HepG2 (cell line): ENCODE results near the gene H6PD. TPM values are rescaled to one million over a fixed set of nuclear protein-coding genes. Genes with fewer than 3 reads are reported as not detected.
A peak's percentile ranks its signal among the peaks of the same experiment; 100 is the strongest.

Experiments used
- CC2D1A ChIP-seq: sonication (generic); formaldehyde crosslinking; IDR thresholded peaks from 2 replicates; pipeline ENCODE4 v1.8.1; 2023; ENCODE audit warnings: mild to moderate bottlenecking, missing genetic modification reagents
- CENPT ChIP-seq: sonication (generic); formaldehyde crosslinking; IDR thresholded peaks from 2 replicates; pipeline ENCODE4 v1.8.0; 2022; ENCODE audit warnings: low read depth, mild to moderate bottlenecking, moderate library complexity, missing genetic modification reagents
- EZH2 ChIP-seq: conservative IDR thresholded peaks from 2 replicates; pipeline ENCODE4 v1.6.1; 2012; ENCODE audit warnings: mild to moderate bottlenecking, low read depth, low read length, moderate library complexity
- HMGA1 ChIP-seq: sonication (generic); formaldehyde crosslinking; conservative IDR thresholded peaks from 2 replicates; pipeline ENCODE4 v1.4.0; 2020; ENCODE audit warnings: missing genetic modification reagents
- MAF1 ChIP-seq: sonication (generic); formaldehyde crosslinking; IDR thresholded peaks from 2 replicates; pipeline ENCODE4 v1.5.0; 2020; ENCODE audit warnings: missing genetic modification reagents, borderline replicate concordance
- MAFK ChIP-seq, 2 experiments: IDR thresholded peaks in 1 of 2; conservative IDR thresholded peaks in 1 of 2; 2 replicates each; pipeline ENCODE4 v1.6.1; 2011; ENCODE audit warnings: improper control_type of control experiment in 2 of 2, low read length in 2 of 2
- MEIS2 ChIP-seq: sonication (generic); formaldehyde crosslinking; IDR thresholded peaks from 2 replicates; pipeline ENCODE4 v1.9.0; 2021; ENCODE audit warnings: mild to moderate bottlenecking, missing genetic modification reagents
- NFATC3 ChIP-seq: sonication (generic); formaldehyde crosslinking; IDR thresholded peaks from 2 replicates; pipeline ENCODE4 v1.5.1; 2020; ENCODE audit warnings: mild to moderate bottlenecking, missing genetic modification reagents
- PRPF4 ChIP-seq: fragments of 200-400 bp; formaldehyde crosslinking; IDR thresholded peaks from 2 replicates; pipeline ENCODE4 v1.6.1; 2016; ENCODE audit warnings: low read length, low read depth; ENCODE audit not compliant: poor library complexity, severe bottlenecking
- SOX5 ChIP-seq: IDR thresholded peaks from 2 replicates; pipeline ENCODE4 v1.6.1; 2016; ENCODE audit warnings: borderline replicate concordance
- SRSF1 ChIP-seq: fragments of 200-400 bp; formaldehyde crosslinking; optimal IDR thresholded peaks from 2 replicates; pipeline ENCODE3; 2017; ENCODE audit warnings: mild to moderate bottlenecking, low read depth, low read length, moderate library complexity
- SRSF4 ChIP-seq: fragments of 200-400 bp; formaldehyde crosslinking; IDR thresholded peaks from one replicate; pipeline ENCODE4 v1.6.1; 2018; ENCODE audit warnings: mild to moderate bottlenecking, low read depth, low read length, moderate library complexity; ENCODE audit not compliant: poor library complexity, severe bottlenecking
- ZNF501 ChIP-seq: sonication (generic); formaldehyde crosslinking; IDR thresholded peaks from 2 replicates; pipeline ENCODE4 v1.5.1; 2020; ENCODE audit warnings: mild to moderate bottlenecking, moderate library complexity, missing genetic modification reagents
- ZNF724P ChIP-seq: sonication (generic); formaldehyde crosslinking; IDR thresholded peaks from 2 replicates; pipeline ENCODE4 v1.8.0; 2022; ENCODE audit warnings: missing genetic modification reagents, borderline replicate concordance
- ZNF788 ChIP-seq: sonication (generic); formaldehyde crosslinking; IDR thresholded peaks from 2 replicates; pipeline ENCODE4 v1.5.0; 2020; ENCODE audit warnings: mild to moderate bottlenecking, missing genetic modification reagents, borderline replicate concordance
- ZNF841 ChIP-seq: sonication (generic); formaldehyde crosslinking; IDR thresholded peaks from 2 replicates; pipeline ENCODE4 v1.8.1; 2023; ENCODE audit warnings: missing genetic modification reagents, borderline replicate concordance
- polyA plus RNA-seq, 8 experiments: library from polyadenylated mRNA; depleted of rRNA in 3 of 8; stranded (reverse) in 7 of 8; unstranded in 1 of 8; fragments of >200 nt; fragmentation: Illumina TruSeq in 4 of 8; extraction: Trizol in 4 of 8; gene quantifications; 2 replicates each; pipeline versions ENCODE4 v1.2.1 to v1.2.3, GENCODE V29; 2011 to 2016; ENCODE audit warnings: low read depth in 4 of 8, missing spikeins in 1 of 8, mixed read lengths in 1 of 8; ENCODE audit not compliant: insufficient read depth in 1 of 8
- total RNA-seq, 5 experiments: library from RNA; depleted of rRNA; stranded (reverse); fragments of >200 nt; fragmentation: Illumina TruSeq; extraction: Trizol; gene quantifications; 2 replicates each; pipeline ENCODE4 v1.2.3, GENCODE V29; 2016; ENCODE audit warnings: low read depth in 1 of 5
- TF ChIP-seq, protein P1 (sequence below): sonication (generic); formaldehyde crosslinking; IDR thresholded peaks from 2 replicates; pipeline ENCODE4 v1.4.0; 2020; ENCODE audit warnings: low read depth, mild to moderate bottlenecking, missing genetic modification reagents
- TF ChIP-seq, protein P2 (sequence below): sonication (generic); formaldehyde crosslinking; conservative IDR thresholded peaks from 2 replicates; pipeline ENCODE4 v1.5.0; 2020; ENCODE audit warnings: missing genetic modification reagents
- TF ChIP-seq, protein P3 (sequence below): sonication (generic); formaldehyde crosslinking; IDR thresholded peaks from 2 replicates; pipeline ENCODE4 v1.4.0; 2020; ENCODE audit warnings: missing genetic modification reagents
- TF ChIP-seq, protein P4 (sequence below): sonication (generic); formaldehyde crosslinking; IDR thresholded peaks from 2 replicates; pipeline ENCODE4 v1.5.0; 2020; ENCODE audit warnings: missing genetic modification reagents
- TF ChIP-seq, protein P5 (sequence below): sonication (generic); formaldehyde crosslinking; IDR thresholded peaks from 2 replicates; pipeline ENCODE4 v1.5.0; 2020; ENCODE audit warnings: missing genetic modification reagents

The H6PD gene
- total and polyA plus RNA-seq, 2 of the 13 experiments (the other 11 are each of a cell fraction or from before 2014, with no cell fraction given): 9.3 to 14.1 TPM

DNA sequence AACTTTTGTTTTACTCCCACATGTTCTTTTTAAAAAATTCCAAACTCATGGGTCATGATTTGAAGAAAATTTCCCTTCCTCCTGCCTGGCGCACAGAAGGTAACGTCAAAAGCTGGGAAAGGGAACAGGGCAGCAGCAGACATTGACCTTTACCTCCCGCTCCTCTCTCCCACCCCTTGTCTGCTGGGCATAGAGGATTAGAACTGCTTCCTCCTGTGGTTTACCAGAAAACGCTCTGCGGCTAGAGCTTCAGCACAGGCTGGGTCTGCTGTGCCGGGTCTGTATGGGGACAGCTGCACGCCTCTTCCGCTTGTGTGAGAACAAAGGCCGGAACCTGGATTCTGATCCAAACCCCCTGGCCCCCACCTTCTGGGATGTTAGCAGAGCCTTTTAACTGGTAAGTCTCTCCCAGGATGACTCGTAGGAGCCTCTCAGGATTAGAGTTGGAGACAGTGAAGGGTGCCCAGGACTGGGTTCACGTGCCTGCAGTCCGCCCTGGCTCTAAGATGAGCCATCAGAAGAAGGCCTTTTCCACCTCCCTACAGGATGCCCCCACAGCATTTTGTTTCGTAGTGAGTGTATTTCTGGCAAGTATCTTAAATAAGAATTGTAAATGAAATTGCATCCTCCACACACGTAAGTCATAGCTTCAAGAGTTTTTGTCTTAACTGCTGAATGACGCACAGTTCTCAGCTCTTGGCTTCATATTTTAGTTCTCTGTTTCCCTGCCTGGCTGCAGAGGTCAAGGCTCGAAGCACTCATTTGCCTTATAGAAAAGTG, 5.2 kb downstream of the H6PD start (continued):
- TF ChIP-seq, protein P1, sequence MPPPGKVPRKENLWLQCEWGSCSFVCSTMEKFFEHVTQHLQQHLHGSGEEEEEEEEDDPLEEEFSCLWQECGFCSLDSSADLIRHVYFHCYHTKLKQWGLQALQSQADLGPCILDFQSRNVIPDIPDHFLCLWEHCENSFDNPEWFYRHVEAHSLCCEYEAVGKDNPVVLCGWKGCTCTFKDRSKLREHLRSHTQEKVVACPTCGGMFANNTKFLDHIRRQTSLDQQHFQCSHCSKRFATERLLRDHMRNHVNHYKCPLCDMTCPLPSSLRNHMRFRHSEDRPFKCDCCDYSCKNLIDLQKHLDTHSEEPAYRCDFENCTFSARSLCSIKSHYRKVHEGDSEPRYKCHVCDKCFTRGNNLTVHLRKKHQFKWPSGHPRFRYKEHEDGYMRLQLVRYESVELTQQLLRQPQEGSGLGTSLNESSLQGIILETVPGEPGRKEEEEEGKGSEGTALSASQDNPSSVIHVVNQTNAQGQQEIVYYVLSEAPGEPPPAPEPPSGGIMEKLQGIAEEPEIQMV (CRISPR knock-in tag): no peak
- TF ChIP-seq SOX5 (CRISPR knock-in tag) (peak; percentile 83; the same call in 1 of the 2 replicates), HMGA1 (CRISPR knock-in tag) (no peak), CENPT (CRISPR knock-in tag) (no peak), SRSF4 (no peak), NFATC3 (no peak), EZH2 (no peak), ZNF841 (CRISPR knock-in tag) (no peak), MAFK (conservative IDR thresholded peaks at IDR 0.05 in 1 of 2, IDR thresholded peaks at IDR 0.05 in 1 of 2; ENCODE audit: low read length in 2 of 2) (no peak), ZNF501 (CRISPR knock-in tag) (peak; percentile 50; the same call in 1 of the 2 replicates), CC2D1A (CRISPR knock-in tag) (no peak), ZNF788 (CRISPR knock-in tag) (peak; percentile 80; the same call in 1 of the 2 replicates), MEIS2 (CRISPR knock-in tag) (no peak), ZNF724P (CRISPR knock-in tag) (no peak), PRPF4 (no peak), MAF1 (CRISPR knock-in tag) (no peak), SRSF1 (no peak)
- TF ChIP-seq, protein P2, sequence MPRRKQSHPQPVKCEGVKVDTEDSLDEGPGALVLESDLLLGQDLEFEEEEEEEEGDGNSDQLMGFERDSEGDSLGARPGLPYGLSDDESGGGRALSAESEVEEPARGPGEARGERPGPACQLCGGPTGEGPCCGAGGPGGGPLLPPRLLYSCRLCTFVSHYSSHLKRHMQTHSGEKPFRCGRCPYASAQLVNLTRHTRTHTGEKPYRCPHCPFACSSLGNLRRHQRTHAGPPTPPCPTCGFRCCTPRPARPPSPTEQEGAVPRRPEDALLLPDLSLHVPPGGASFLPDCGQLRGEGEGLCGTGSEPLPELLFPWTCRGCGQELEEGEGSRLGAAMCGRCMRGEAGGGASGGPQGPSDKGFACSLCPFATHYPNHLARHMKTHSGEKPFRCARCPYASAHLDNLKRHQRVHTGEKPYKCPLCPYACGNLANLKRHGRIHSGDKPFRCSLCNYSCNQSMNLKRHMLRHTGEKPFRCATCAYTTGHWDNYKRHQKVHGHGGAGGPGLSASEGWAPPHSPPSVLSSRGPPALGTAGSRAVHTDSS (CRISPR knock-in tag): no peak
- TF ChIP-seq, protein P3, sequence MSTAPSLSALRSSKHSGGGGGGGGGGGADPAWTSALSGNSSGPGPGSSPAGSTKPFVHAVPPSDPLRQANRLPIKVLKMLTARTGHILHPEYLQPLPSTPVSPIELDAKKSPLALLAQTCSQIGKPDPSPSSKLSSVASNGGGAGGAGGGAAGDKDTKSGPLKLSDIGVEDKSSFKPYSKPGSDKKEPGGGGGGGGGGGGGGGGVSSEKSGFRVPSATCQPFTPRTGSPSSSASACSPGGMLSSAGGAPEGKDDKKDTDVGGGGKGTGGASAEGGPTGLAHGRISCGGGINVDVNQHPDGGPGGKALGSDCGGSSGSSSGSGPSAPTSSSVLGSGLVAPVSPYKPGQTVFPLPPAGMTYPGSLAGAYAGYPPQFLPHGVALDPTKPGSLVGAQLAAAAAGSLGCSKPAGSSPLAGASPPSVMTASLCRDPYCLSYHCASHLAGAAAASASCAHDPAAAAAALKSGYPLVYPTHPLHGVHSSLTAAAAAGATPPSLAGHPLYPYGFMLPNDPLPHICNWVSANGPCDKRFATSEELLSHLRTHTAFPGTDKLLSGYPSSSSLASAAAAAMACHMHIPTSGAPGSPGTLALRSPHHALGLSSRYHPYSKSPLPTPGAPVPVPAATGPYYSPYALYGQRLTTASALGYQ (CRISPR knock-in tag): no peak
- TF ChIP-seq, protein P4, sequence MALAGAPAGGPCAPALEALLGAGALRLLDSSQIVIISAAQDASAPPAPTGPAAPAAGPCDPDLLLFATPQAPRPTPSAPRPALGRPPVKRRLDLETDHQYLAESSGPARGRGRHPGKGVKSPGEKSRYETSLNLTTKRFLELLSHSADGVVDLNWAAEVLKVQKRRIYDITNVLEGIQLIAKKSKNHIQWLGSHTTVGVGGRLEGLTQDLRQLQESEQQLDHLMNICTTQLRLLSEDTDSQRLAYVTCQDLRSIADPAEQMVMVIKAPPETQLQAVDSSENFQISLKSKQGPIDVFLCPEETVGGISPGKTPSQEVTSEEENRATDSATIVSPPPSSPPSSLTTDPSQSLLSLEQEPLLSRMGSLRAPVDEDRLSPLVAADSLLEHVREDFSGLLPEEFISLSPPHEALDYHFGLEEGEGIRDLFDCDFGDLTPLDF (CRISPR knock-in tag): no peak
- TF ChIP-seq, protein P5, sequence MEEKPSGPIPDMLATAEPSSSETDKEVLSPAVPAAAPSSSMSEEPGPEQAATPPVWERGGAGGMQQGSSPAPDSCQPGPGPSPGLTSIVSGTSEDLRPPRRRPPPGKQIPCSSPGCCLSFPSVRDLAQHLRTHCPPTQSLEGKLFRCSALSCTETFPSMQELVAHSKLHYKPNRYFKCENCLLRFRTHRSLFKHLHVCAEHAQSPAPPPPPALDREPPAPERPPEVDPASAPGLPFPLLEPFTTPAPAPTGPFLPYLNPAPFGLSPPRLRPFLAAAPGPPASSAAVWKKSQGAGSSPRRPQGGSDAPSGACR (CRISPR knock-in tag): 0 out of 2 replicates have a peak, but pooled peaks have one; percentile 63
